ENCODE results near the gene CACNA1B.

CACNA1B gene

DNA sequence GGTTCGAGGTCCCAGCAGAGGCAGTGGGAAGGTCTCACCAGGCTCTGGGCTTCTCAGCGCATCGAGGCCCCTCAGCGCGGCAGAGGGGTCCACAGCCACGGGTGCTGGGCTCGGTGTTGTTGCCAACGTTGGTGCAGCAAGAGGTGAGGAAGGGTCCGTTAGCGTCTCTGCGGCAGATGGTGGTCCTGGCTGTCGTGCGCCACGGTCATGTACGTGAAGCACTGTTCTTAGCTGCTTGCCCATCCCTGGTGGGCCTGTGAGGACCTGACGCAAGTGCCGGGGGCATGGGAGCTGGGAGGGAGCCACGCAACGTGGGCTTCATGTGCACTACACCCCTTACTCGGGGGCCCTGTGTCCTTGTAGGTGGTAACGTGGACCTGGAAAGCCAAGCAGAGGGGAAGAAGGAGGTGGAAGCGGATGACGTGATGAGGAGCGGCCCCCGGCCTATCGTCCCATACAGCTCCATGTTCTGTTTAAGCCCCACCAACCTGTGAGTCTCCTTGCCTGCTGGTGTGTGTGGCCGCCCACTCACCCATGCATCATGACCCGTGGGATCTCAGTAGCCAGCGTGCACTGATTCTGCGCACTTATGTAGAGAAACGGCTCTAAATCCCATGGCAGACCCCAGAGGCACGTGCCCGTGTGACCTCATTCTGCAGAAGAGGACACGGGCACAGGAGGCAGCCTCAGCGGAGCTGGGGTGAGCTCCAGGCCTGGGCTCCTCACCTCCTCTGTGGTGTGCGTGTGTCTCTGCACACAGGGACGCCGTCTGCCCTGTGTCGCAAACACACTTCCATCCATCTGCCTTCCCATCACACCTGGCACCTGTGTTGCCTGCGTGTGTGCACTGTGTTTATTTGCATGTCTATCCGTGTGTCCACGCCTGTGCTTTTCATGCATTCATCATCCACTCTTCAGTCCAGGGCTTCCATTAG lies 166.1 kb downstream of the CACNA1B start:
- no peak for DNase-seq (ENCODE audit: low read depth in 1 of 2, low spot score in 1 of 2)
- Histone ChIP-seq H3K27me3 (ENCODE audit: insufficient read depth, poor library complexity, severe bottlenecking) (no peaks in the 10 kb centered on the region), H3K4me3 (replicated peaks; ENCODE audit: insufficient read depth, low read length) (no peak overlapping the region), H3K27ac (replicated peaks) (no peak overlapping the region)
- TF ChIP-seq CTCF (IDR thresholded peaks at IDR 0.05; ENCODE audit: insufficient read depth, low read length) = no peak
- TF ChIP-seq REST (IDR thresholded peaks at IDR 0.05; ENCODE audit: insufficient replicate concordance, low read depth) = no peak
- TF ChIP-seq GABPA (IDR thresholded peaks at IDR 0.05; ENCODE audit: low read depth) = no peak
- TF ChIP-seq SPI1 (IDR thresholded peaks at IDR 0.05; ENCODE audit: borderline replicate concordance, low read depth) = no peak
- no peak for TF ChIP-seq POLR2AphosphoS5 (IDR thresholded peaks at IDR 0.05; ENCODE audit: low read depth)

GRCh38 chr9:138044485-138045383 lies 167.2 kb downstream of the CACNA1B start:
- no peak for DNase-seq (ENCODE audit: low read depth in 1 of 2, low spot score in 1 of 2)
- H3K27ac ChIP-seq (replicated peaks) = no peak overlapping the region
- no peak for TF ChIP-seq CTCF (IDR thresholded peaks at IDR 0.05; ENCODE audit: insufficient read depth, low read length)
- no peak for TF ChIP-seq REST (IDR thresholded peaks at IDR 0.05; ENCODE audit: insufficient replicate concordance, low read depth)
- no peak for TF ChIP-seq GABPA (IDR thresholded peaks at IDR 0.05; ENCODE audit: low read depth)
- H3K4me3 ChIP-seq (replicated peaks; ENCODE audit: insufficient read depth, low read length) = no peak overlapping the region
- H3K27me3 ChIP-seq (ENCODE audit: insufficient read depth, poor library complexity, severe bottlenecking) = no peaks in the 10 kb centered on the region

- Histone ChIP-seq H3K27me3 (ENCODE audit: insufficient read depth, poor library complexity, severe bottlenecking) (peaks cover 4% of the 10 kb centered on the region), H3K27ac (replicated peaks) (no peak overlapping the region), H3K4me3 (replicated peaks; ENCODE audit: insufficient read depth, low read length) (no peak overlapping the region)
- TF ChIP-seq GABPA (IDR thresholded peaks at IDR 0.05; ENCODE audit: low read depth) = no peak
- TF ChIP-seq CTCF (IDR thresholded peaks at IDR 0.05; ENCODE audit: insufficient read depth, low read length) = no peak
- TF ChIP-seq POLR2AphosphoS5 (IDR thresholded peaks at IDR 0.05; ENCODE audit: low read depth) = no peak
- DNase-seq (ENCODE audit: low read depth in 1 of 2, low spot score in 1 of 2) = no peak
Measured at GRCh38 chr9:138045541-138046490, 168.2 kb downstream of the CACNA1B start.
